ENCODE measurements around the gene ZNF726.

GRCh38 chr19:23901360-23901759 is 13.3 kb upstream of the ZNF726 start:
- TF ChIP-seq ZNF384 (IDR thresholded peaks at IDR 0.05) (no peak), TARDBP (IDR thresholded peaks at IDR 0.05) (no peak)
